RWPE1 (cell line): ENCODE results near the gene NYAP2.

Experiments
- CTCF ChIA-PET: fragments of 350-600 bp; sonication (Branson Sonifier 250); formaldehyde crosslinking; extraction: SDS; loops from one replicate; lab custom pipeline; 2021; lab: Yijun Ruan, JAX
- POLR2A ChIA-PET: fragments of 400-600 bp; formaldehyde crosslinking; extraction: SDS; loops from one replicate; lab custom pipeline; 2020; ENCODE audit warnings: antibody characterized with exemption; ENCODE audit not compliant: low non-redundant PET; lab: Yijun Ruan, JAX
- DNase-seq: peaks from one replicate; pipeline ENCODE4 v3.0.0; 2012; ENCODE audit warnings: low spot score
- H3K27ac ChIP-seq: fragments of 450-650 bp; 2 replicates; pipeline ENCODE4 v1.5.1; 2017
- TF ChIP-seq, protein P1 (sequence below): fragments of 450-650 bp; conservative IDR thresholded peaks from 2 replicates; pipeline ENCODE4 v1.5.1; 2017; ENCODE audit warnings: low read depth, mild to moderate bottlenecking

The NYAP2 gene

DNA sequence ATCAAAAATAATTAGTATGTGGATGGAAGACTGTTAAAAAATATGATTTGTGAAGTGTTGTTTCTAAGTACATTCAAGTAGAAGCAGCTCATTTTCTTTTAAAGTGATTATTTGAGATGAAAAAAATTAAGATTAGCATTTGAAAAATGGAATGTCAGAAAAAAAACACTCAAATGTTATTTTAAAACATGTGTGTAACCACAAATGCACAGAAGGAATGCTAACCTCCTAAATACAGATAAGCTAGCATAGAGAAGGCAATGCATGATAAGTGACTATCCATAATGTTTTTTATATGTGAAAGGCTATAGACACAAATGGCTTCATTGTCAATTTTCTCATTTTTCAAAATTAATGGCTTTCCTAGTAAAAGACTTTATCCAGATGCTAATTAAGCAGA is 198.9 kb downstream of the NYAP2 start:
- CTCF ChIA-PET, result no interaction called here
- no peak for DNase-seq
- POLR2A ChIA-PET, result no interaction called here
- no peak overlapping the region for H3K27ac ChIP-seq
- TF ChIP-seq, protein P1, sequence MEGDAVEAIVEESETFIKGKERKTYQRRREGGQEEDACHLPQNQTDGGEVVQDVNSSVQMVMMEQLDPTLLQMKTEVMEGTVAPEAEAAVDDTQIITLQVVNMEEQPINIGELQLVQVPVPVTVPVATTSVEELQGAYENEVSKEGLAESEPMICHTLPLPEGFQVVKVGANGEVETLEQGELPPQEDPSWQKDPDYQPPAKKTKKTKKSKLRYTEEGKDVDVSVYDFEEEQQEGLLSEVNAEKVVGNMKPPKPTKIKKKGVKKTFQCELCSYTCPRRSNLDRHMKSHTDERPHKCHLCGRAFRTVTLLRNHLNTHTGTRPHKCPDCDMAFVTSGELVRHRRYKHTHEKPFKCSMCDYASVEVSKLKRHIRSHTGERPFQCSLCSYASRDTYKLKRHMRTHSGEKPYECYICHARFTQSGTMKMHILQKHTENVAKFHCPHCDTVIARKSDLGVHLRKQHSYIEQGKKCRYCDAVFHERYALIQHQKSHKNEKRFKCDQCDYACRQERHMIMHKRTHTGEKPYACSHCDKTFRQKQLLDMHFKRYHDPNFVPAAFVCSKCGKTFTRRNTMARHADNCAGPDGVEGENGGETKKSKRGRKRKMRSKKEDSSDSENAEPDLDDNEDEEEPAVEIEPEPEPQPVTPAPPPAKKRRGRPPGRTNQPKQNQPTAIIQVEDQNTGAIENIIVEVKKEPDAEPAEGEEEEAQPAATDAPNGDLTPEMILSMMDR, result no peak

DNA sequence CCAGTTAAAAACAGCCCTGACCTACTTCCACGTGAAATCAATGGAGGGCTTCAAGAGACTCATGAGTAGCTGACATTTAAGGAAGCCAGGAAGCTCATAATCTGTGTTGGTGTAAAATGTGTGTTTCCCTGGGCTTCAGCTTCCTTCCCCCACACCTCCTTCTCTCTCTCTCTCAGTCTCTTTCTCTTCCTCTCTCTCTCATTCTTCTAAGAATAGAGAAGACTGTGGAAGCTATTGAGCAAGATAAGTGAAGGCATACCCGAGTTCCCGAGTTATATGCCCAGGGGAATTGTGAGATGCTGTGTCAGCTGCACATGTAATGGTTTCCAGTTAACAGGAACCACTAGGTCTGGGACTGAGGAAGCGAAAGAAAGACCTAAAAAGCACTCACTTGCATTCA is 199.4 kb downstream of the NYAP2 start:
- CTCF ChIA-PET, result no interaction called here

DNA sequence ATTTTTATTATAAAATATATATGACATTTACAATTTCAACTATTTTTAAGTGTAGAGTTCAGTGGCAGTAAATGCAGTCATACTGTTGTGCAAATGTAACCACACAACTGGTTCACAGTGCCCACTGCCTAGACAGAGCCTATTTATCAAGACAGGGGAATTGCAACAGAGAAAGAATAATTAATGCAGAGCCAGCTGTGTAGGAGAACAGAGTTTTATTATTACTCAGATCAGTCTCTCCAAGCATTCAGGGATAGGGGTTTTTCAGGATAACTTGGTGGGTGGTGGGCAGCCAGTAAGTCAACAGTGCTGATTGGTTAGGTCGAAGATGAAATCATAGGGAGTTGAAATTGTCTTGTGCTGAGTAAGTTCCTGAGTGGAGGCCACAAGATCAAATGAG is 200.3 kb downstream of the NYAP2 start:
- ChIA-PET CTCF (no interaction called here), POLR2A (no interaction called here)
- no peak for DNase-seq
- H3K27ac ChIP-seq, result no peak overlapping the region
- TF ChIP-seq, protein P1, result no peak

More for the DNA sequence above, 199.4 kb downstream of the NYAP2 start:
- H3K27ac ChIP-seq, result no peak overlapping the region
- no peak for DNase-seq
- TF ChIP-seq, protein P1, result no peak
- POLR2A ChIA-PET, result no interaction called here

DNA sequence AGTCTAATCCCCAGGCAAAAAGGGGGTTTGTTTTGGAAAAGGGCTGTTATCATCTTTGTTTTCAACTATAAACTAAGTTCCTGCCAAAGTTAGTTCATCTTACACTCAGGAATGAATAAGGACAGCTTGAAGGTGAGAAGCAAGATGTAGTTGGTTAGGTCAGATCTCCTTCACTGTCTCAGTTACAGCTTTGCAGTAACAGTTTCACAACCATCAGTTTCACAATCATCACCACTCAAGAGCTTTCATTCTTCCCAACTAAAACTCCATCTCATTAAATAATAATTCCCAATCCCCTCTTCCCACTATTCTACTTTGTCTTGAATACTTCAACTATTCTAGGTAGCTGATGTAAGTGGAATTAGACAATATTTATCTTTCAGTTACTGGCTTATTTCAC is 200.9 kb downstream of the NYAP2 start:
- H3K27ac ChIP-seq, result no peak overlapping the region
- CTCF ChIA-PET, result no interaction called here
- TF ChIP-seq, protein P1, result no peak
- POLR2A ChIA-PET, result no interaction called here
- DNase-seq, result no peak

DNA sequence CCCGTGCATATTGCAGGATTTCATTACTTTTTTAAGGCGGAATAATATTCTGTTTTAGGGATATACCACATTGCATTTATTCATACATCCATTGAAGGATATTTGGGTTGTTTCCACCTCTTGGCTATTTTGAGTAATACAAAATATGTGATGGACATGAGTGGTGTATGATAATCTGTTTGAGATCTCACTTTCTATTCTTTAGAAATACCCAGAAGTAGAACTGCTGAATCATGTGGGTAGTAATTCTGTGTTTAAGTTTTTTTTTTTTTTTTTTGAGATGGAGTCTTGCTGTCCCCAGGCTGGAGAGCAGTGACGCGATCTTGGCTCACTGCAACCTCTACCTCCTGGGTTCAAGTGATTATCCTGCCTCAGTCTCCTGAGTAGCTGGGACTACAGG is 201.4 kb downstream of the NYAP2 start:
- TF ChIP-seq, protein P1, result no peak
- no peak overlapping the region for H3K27ac ChIP-seq
- CTCF ChIA-PET, result no interaction called here
- DNase-seq, result no peak
- POLR2A ChIA-PET, result no interaction called here

DNA sequence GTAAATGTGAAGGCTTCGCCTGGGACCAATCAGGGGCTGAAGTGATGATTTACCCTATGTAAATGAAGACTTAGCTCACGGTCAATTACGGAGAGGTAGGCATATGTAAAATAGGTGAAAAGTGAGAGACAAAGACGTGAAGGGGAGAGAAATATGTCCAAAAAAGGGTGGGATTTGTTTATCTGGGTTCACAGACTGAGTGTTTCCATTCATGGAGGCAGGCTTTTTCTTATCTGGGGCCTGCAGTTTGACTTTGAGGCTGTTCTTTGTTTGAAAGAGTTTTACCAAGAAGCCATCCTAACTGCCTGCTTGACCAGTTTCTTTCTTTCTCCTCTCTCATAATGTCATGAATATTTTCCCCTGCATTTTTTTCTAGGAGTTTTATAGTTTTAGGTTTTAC is 202.7 kb downstream of the NYAP2 start:
- ChIA-PET CTCF (no interaction called here), POLR2A (no interaction called here)
- no peak for DNase-seq
- TF ChIP-seq, protein P1, result no peak
- H3K27ac ChIP-seq, result no peak overlapping the region

DNA sequence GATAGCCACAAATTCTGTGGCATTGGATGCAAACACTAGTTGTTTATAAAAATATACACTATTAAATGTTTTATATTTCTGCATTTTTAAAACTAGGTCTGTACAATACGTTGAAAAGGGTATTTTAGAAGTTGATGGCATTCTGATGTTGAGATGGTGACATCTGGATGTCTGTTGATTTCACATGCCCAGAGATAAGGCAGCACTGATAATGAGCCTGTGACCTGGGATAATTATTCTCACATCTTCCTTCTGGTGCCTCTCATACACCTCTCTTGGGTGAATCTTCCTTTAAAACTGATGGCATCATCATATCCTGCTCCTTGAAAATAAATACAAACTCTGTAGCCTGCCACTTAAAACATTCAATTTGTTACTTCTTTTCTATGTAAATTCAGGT is 208.6 kb downstream of the NYAP2 start:
- TF ChIP-seq, protein P1, result no peak

More for the DNA sequence above, 208.6 kb downstream of the NYAP2 start:
- DNase-seq, result no peak
- no peak overlapping the region for H3K27ac ChIP-seq
- ChIA-PET CTCF (no interaction called here), POLR2A (no interaction called here)
